ENCODE measurements around the gene EDN2. TPM values are rescaled to one million over a fixed set of nuclear protein-coding genes. Genes with fewer than 3 reads are reported as not detected.

EDN2 gene
- total RNA-seq, 4 donors from 2014 or later = 1.2 to 13.0 (median 3.9) TPM

- no peak overlapping the region for H3K4me3 ChIP-seq (ENCODE audit: low read depth, poor library complexity, severe bottlenecking)
- no peak for DNase-seq (ENCODE audit: low spot score in 2 of 2)
- WGBS, 2 donors = 37 to 64% methylated on average over 21 of the region's 21 CpGs
- TF ChIP-seq, protein P1, sequence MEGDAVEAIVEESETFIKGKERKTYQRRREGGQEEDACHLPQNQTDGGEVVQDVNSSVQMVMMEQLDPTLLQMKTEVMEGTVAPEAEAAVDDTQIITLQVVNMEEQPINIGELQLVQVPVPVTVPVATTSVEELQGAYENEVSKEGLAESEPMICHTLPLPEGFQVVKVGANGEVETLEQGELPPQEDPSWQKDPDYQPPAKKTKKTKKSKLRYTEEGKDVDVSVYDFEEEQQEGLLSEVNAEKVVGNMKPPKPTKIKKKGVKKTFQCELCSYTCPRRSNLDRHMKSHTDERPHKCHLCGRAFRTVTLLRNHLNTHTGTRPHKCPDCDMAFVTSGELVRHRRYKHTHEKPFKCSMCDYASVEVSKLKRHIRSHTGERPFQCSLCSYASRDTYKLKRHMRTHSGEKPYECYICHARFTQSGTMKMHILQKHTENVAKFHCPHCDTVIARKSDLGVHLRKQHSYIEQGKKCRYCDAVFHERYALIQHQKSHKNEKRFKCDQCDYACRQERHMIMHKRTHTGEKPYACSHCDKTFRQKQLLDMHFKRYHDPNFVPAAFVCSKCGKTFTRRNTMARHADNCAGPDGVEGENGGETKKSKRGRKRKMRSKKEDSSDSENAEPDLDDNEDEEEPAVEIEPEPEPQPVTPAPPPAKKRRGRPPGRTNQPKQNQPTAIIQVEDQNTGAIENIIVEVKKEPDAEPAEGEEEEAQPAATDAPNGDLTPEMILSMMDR (IDR thresholded peaks at IDR 0.05) = no peak
- no peak for TF ChIP-seq POLR2A (IDR thresholded peaks at IDR 0.05)
- intact Hi-C loops (cut with DNase I; ENCODE audit: low total_unique reads) = no loop called here
These were observed 1.3 kb downstream of the EDN2 start for GRCh38 chr1:41483001-41483850.

- peak in 1 of 2 donors; percentile 79 for DNase-seq (ENCODE audit: low spot score in 2 of 2)
- H3K4me3 ChIP-seq (ENCODE audit: low read depth, poor library complexity, severe bottlenecking) = no peak overlapping the region
- WGBS, 2 donors = 36 to 42% methylated on average over 16 to 18 of the region's 18 CpGs
- intact Hi-C loops (cut with DNase I; ENCODE audit: low total_unique reads) = no loop called here
- no peak for TF ChIP-seq POLR2A (IDR thresholded peaks at IDR 0.05)
- TF ChIP-seq, protein P1 (IDR thresholded peaks at IDR 0.05) = no peak
These were observed 2.3 kb downstream of the EDN2 start for GRCh38 chr1:41482001-41482765.

- no peak for DNase-seq (ENCODE audit: low spot score in 2 of 2)
- intact Hi-C loops (cut with DNase I; ENCODE audit: low total_unique reads) = no loop called here
- H3K4me3 ChIP-seq (ENCODE audit: low read depth, poor library complexity, severe bottlenecking) = no peak overlapping the region
- WGBS, 2 donors = 75 to 90% methylated on average over 13 to 15 of the region's 15 CpGs
- TF ChIP-seq, protein P1 (IDR thresholded peaks at IDR 0.05) = no peak
- TF ChIP-seq POLR2A (IDR thresholded peaks at IDR 0.05) = no peak
These were observed 3.2 kb downstream of the EDN2 start for GRCh38 chr1:41481109-41481775.

GRCh38 chr1:41480204-41481108, 4.0 kb downstream of the EDN2 start:
- TF ChIP-seq, protein P1 (IDR thresholded peaks at IDR 0.05) = no peak
- no peak for TF ChIP-seq POLR2A (IDR thresholded peaks at IDR 0.05)
- no peak overlapping the region for H3K4me3 ChIP-seq (ENCODE audit: low read depth, poor library complexity, severe bottlenecking)
- no peak for DNase-seq (ENCODE audit: low spot score in 2 of 2)
- WGBS, 2 donors = 93 to 95% methylated on average over 10 of the region's 10 CpGs
- intact Hi-C loops (cut with DNase I; ENCODE audit: low total_unique reads) = no loop called here

DNA sequence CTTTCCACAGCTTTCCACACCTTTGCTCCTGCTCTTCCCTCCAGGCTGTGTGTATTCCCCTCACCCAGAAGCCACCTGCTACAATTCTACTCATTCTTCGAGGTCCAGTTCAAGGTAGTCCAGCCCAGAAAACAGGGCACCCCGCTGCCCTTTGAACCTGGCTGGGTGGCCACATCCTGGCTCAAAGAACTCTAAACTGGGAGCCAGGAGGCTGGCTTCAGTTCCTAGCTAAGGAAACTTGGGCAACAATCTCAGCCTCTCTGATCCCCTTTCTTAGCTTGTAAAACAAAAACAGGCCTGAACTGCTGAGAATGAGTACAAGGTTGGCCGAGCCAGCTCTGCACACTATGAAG, 4.7 kb downstream of the EDN2 start:
- 84 to 89% methylated on average over 3 of the region's 3 CpGs for WGBS, 2 donors
- intact Hi-C loops (cut with DNase I; ENCODE audit: low total_unique reads) = no loop called here
- no peak for TF ChIP-seq POLR2A (IDR thresholded peaks at IDR 0.05)
- TF ChIP-seq, protein P1 (IDR thresholded peaks at IDR 0.05) = no peak
- H3K4me3 ChIP-seq (ENCODE audit: low read depth, poor library complexity, severe bottlenecking) = no peak overlapping the region
- no peak for DNase-seq (ENCODE audit: low spot score in 2 of 2)

Measured in lower leg skin (tissue), 4 donors.